GM20431 (cell line): ENCODE results near the gene PRAMEF10.
"Not testable (repeated sequence)": the region's sequence is repeated elsewhere in the genome, so short reads cannot be mapped to it uniquely, and the experiment has no call there.

Experiments
- in situ Hi-C: fragments of 300-500 bp; cut with MseI, MboI; formaldehyde crosslinking; loops from one replicate; pipeline ENCODE4 v1.15.0; 2020; ENCODE audit warnings: low sequenced_read_pairs; ENCODE audit not compliant: unreplicated experiment

PRAMEF10 gene

DNA sequence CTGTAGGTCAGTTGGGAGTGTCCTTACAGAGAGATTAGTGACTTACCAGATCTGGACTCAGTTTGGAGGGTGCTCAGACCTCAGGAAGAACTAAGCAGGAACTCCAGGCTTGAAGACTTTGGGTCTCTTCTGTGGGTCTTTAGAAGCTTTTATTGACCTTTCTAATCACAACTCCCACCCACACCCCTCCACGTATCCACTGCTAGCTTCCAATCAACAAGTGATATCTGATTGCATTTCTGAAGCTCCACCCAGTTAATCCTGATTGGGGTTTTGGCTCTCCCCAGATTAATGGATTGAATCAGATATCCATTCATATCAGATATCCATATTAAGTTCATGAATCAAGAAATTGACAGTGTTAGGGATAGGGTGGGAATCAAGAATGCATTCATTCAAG, at the start of gene PRAMEF10:
Gene PRAMEF10 (minus strand): TSS at position 101 of the 400 bp plus-strand sequence. CDS start 2,423 bp downstream, outside the sequence.
- in situ Hi-C loops = not testable (repeated sequence)

DNA sequence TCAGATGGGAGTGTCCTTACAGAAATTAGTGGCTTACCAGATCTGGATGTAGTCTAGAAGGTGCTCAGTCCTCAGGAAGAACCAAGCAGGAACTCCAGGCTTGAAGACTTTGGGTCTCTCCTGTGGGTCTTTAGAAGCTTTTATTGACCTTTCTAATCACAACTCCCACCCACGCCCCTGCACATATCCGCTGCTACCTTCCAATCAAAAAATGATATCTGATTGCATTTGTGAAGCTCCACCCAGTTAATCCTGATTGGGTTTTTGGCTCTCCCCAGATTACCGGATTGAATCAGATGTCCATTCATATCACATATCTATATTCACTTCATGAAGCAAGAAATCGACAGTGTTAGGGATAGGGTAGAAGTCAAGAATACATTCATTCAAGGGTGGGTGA, 49.4 kb upstream of the PRAMEF10 start, which contains the start of gene PRAMEF6:
Gene PRAMEF6 (minus strand): TSS at position 101 of the 400 bp plus-strand sequence. CDS start 5,062 bp downstream, outside the sequence.
- in situ Hi-C loops = not testable (repeated sequence)

- in situ Hi-C loops = not testable (repeated sequence)
Measured at GRCh38 chr1:12924368-12924767, 26.3 kb upstream of the PRAMEF10 start.

GRCh38 chr1:12921749-12922148, 23.7 kb upstream of the PRAMEF10 start:
- in situ Hi-C loops = not testable (repeated sequence)

GRCh38 chr1:12916310-12916709, 18.2 kb upstream of the PRAMEF10 start, which contains the start of gene PRAMEF7:
PRAMEF7 (plus strand) TSS chr1:12916610; CDS start chr1:12917693, 1,083 bp downstream.
- in situ Hi-C loops = not testable (repeated sequence)

- in situ Hi-C loops = not testable (repeated sequence)
Measured at GRCh38 chr1:12903793-12904572, 5.9 kb upstream of the PRAMEF10 start.

DNA sequence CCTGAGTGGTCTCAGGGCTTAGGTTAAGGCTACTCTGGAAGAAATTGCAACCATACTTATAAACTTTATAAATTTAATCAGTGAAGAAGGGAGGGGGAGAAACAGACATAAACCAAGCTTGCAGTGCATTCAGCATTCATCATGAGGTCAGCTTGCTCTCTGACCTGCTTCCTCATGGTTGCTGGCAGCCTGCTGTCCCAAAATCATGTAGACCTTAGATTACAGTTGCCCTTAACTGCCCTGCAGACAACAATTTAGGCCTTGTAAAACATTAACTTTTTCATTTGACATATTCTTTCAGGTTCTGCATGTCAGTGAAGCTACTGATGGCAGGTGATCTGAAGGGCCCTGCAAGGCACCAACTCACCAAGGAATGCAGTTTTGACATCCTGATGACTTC, 1.1 kb upstream of the PRAMEF10 start:
- in situ Hi-C loops = not testable (repeated sequence)

- in situ Hi-C loops = not testable (repeated sequence)
Measured at GRCh38 chr1:12886101-12886500, 12.0 kb downstream of the PRAMEF10 start, which contains the start of gene PRAMEF4. PRAMEF4 (minus strand) TSS chr1:12886201; CDS start chr1:12883394, 2,807 bp downstream.

GRCh38 chr1:12878453-12878852, 19.6 kb downstream of the PRAMEF10 start:
- in situ Hi-C loops = not testable (repeated sequence)

DNA sequence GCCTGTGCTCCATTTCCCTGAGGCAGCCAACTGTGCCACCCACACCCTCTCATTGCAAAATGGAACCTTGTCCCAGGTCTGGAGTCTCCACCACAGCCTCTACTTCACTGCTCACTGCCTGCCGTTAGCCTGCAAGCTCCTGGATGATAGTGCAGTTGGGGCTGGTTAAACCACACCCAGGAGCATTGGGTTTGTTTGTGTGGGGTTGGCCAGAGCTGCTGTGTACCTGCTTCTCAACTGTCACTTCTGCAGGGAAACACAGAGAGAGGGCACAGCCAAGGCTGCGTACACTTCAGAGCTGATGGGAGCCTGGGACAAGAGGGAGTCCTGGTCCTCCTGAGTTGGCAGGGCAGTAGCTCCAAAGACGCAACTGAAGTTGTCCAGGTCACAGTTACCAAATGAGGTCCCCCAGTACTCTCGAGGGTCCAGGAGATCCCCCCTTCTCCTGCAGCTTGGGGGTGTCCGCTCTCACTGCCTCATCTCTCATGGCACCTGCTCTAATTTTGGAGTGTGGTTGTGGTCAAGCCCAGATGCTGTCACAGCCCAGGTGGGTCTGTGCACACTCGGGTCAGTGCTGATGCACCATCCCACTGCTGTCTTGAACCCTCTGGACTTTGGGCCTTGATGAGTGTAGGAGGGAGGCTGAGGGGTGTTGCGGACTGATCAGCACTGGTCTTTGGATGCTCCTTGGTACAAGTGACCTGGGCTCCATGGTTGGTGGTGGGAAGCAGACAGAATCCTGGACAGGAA, 34.8 kb downstream of the PRAMEF10 start:
- in situ Hi-C loops = not testable (repeated sequence)

- in situ Hi-C loops = not testable (repeated sequence)
Measured at GRCh38 chr1:12856786-12857185, 41.3 kb downstream of the PRAMEF10 start, which contains the start of gene PRAMEF2. PRAMEF2 (plus strand) TSS chr1:12857086; CDS start chr1:12859010, 1,924 bp downstream.

DNA sequence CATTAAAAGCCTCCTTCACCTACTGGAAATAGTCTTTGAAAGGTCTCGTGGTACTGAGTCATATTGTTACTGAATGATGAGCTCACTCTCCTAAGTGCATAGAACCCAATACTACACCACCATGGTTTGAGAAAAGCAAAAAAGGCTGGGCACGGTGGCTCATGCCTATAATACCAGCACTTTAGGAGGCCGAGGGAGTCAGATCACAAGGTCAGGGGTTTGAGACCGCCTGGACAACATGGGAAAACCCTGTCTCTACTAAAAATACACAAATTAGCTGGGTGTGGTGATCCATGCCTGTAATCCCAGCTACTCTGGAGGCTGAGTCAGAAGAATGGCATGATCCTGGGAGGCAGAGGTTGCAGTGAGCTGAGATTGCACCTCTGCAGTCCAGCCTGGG, 46.3 kb downstream of the PRAMEF10 start:
- in situ Hi-C loops = no loop called here

GRCh38 chr1:12848620-12849019, 49.5 kb downstream of the PRAMEF10 start, which contains the start of gene HNRNPCL1:
HNRNPCL1 (minus strand) TSS chr1:12848720; CDS start chr1:12848289, 431 bp downstream.
- in situ Hi-C loops = not testable (repeated sequence)
